Activated T-cell treated with anti-CD3 and anti-CD28 coated beads, Interleukin-2, amount 50 U/mL, for 48 hours (primary cell): ENCODE measurements around the gene FUT7.

Experiments used
- DNase-seq, 2 experiments: peaks; one replicate each; pipeline ENCODE4 v3.0.0-alpha.2; 2020

The FUT7 gene

DNA sequence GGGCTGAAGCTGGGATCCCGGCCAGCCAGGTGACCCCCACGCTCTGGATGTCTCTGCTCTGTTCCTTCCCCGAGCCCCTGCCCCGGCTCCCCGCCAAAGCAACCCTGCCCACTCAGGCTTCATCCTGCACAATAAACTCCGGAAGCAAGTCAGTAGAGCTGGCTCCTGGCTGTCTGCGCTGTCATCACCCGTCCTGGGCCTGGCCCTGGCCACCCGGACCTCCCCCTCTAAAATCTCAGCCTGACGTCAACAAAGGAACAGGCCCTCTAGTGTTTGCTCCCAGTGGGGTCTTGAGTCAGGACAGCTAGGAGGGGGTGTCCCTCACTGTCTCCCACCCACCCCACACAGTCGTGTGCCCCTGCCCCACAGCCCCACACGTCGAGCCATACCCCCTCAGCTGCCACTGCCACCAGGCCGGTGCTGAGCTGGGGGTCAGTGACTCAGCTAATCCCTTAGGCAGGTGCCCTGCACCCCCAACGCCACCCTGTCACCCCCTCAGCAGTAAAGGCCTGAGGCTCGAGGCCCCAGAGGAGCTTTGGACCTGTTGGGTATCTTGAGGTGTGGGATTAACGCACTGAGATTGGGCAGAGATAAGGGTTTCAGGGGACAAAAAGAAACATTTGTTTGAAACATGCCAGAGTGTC is 50.2 kb downstream of the FUT7 start:
- no peak for DNase-seq

DNA sequence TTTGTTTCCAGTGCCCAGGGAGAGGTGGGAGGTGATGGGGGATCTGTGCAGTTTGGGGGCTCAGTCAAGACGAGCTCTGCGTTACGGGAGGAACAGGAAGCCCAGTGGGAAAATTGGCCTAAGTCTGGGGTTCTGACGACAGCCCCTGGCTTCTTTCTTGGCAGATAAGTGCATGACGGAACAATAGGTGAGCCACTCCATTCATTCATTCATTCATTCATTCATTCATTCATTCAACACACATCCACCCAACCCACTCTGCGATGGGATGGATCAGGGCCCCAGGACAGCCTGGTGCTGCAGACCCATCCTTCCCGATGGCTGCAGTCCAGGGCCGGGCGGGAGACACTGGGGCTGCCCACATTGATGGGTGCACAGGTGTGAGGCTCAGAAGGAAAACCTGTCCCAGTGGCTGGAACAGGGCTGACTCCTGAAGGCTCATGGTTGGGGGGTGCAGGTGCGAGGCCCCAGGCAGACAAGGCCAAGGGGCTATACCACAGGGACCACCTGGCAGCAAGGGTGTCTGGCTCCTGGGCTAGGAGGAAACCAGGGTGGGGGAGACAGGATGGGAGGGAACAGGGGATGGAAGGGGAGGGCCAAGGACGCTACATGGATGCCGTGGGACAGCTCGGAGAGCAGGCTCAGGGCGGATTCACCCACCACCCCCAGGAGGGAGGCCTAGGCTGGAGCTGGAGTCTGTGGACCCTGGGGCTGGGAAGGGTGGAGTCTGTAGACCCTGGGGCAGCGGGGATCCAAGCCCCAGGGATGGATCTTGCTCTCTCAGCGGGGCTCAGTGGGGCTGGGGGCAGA is 51.0 kb downstream of the FUT7 start:
- no peak for DNase-seq
